Measurements from ENCODE around the gene GRAMD2A. TPM values are rescaled to one million over a fixed set of nuclear protein-coding genes. Genes with fewer than 3 reads are reported as not detected.

GRAMD2A gene
- total RNA-seq, 1 experiment from 2014 or later: not detected

DNA sequence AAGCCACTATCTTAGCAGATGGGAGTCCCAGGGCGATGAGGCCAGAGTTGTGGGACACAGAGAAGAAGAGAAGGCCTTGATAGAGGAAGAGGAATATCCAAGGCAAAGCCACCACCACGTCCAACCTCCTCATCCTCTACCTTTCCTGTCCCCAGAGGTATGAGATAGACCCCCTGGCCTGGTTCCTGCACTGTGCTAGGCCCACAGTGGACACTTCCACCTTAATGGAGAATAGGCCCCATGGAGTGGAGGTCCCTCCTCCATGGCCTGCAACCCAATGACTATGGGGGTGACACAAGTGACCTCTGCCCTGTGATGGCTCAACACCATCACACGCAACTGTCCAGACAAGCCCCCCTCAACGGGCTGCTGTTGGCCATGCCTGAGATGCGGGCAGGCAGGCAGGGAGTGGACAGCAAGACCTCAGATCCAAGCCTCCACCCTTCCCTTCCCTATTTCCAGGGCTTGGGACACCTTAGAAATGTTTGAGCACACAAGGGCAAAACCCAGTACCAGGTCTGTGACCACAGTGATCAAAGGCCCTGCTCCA is 36.8 kb downstream of the GRAMD2A start:
- in situ Hi-C loops (cut with HindIII; ENCODE audit: low pct_unique_long_range_greater_than_20kb, low sequenced_read_pairs): no loop called here

DNA sequence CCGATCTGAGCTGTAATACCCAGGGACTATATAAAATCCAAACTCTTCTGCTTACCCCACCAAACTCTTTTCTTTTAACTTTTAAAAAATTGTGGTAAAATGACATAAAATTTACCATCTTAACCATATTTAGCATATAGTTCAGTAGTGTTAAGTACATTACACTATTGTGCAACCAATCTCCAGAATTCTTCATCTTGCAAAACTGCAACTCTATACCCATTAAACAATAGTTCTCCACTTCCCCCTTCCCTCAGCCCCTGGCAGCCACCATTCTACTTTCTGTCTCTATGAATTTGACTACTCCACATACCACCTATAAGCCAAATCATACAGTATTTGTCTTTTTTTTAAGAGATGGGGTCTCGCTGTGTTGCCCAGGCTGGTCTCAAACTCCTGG is 40.7 kb downstream of the GRAMD2A start:
- no peak for DNase-seq (ENCODE audit: low read depth, low spot score)
- in situ Hi-C loops (cut with HindIII; ENCODE audit: low pct_unique_long_range_greater_than_20kb, low sequenced_read_pairs): no loop called here

More for the DNA sequence above, 36.8 kb downstream of the GRAMD2A start:
- no peak for DNase-seq (ENCODE audit: low read depth, low spot score)

DNA sequence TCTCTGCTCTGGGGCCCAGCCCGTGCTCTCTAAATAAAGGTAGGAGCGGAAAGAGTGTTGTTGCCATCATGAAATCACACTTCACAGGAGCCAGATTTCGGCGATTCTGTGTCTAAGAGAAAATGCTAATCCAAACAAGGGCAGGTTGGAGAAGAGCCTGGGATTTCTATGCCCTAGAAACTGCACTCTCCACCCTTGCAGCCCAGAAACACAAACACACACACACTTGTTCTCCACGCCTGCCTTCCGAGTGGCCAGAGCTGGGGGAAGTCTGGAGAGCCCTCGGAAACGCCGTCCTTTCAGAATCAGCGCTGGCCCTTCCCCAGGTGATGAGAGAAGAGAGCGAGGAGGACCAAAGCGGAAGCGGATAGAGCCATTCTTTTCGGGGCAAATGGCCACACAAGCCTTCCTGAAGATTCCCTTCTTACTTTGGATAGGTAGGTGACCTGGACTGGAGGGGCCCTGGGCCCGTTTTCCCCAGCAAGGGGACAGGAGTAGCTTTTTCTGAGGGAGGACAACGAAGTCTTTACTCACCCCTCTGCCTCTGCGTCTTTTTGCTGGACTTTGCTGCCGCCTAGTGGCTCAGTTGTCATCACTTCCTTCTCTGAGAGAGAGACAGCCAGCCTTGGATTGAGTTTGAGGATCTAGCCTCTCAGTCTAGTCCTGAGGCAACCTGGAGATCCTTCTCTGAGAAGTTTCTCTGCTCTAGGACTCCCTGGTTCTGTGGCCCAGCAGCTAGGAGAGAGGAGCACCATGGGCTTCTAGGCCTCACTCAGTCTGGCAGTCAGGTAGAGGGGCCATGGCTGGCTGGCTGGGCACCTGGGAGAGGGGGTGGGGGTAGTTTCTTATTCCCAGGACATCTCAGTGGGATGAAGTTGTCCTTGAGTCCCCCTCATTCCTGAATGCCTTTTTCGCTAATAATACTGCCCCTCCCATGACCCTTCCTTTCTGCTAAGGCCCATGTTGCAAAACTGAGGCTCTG is 41.7 kb downstream of the GRAMD2A start:
- peak; percentile 89 for DNase-seq (ENCODE audit: low read depth, low spot score)
- in situ Hi-C loops (cut with HindIII; ENCODE audit: low pct_unique_long_range_greater_than_20kb, low sequenced_read_pairs): no loop called here

DNA sequence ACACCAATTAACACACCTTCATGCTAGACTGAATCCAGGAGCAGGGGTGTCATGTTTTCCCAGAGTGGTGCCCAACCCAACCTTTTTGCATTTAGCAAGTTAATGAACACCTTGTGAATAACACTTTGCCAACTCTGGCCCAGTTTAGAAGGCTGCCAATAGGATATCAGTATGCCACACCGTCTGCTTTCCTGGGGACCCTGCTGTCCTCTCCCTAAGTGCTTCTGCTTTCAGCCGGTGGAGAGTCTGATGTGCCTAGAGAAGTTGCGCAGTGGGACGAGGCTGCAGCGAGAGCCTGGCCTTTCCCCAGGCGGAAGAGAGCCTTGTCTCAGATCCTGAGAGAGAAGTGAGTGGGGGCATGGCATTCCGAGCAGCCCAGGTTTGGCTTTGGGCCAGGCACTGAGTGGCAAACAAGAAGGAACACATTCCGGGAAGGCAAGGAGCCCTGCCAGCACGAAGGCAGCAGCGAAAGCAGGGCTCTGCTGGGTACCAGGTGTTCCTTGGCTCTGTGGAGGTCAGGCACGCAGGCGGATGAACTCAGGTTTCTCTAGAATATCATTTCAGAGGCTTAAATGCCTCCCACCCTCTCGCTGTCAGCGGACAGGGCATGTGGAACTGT is 42.5 kb downstream of the GRAMD2A start:
- peak; percentile 10 for DNase-seq (ENCODE audit: low read depth, low spot score)
- in situ Hi-C loops (cut with HindIII; ENCODE audit: low pct_unique_long_range_greater_than_20kb, low sequenced_read_pairs): no loop called here

DNA sequence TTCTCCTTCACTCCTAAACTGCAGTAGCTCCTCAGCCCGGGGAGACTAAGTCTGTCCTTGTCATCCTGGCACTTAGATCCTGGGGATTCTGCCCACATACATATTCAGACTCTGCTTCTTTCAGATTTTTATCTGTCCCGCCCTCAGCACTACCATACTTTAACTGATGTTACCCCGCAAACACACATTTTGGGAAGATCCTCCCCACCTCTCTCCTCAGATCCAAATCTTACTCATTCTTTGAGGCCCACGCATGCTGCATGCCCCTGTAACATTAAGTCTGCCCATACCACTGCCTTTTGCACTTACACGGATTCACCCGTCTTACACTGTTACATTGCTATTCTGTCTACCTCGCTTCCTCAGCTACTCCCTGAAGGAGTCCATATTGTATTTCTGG is 43.3 kb downstream of the GRAMD2A start:
- in situ Hi-C loops (cut with HindIII; ENCODE audit: low pct_unique_long_range_greater_than_20kb, low sequenced_read_pairs): no loop called here
- DNase-seq (ENCODE audit: low read depth, low spot score): no peak

DNA sequence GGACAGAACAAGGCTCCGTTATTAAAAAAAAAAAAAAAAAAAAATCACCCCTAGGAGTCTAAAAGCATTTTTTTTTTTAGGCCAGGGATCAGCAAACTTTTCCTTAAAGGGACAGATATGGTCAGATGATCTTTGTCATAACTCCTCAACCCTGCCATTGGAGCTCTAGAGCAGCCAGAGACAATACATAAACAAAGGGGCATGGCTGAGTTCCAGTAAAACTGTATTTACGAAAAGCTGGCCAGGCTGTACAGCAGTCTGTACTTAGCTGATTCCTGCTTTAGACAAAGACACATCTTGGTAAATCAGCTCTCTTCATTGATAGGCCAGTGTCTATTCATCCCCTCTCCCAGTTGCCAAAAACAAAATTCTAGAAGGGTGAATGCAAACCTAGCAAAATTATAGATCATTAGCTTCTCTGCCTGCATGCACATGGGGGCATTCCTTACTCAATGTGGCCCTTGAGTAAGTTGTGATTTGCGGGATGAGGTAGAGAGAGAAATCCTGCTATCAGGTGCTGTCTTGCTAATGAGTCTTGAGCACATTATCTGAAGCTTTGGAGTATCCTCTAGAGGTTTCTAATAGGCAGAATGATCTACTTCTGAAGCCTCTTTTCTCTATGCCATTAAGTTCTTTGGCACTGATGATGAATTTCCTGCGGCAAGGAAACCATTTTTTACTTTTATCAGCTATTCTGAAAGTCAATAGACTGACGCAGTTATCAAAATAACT is 44.2 kb downstream of the GRAMD2A start:
- in situ Hi-C loops (cut with HindIII; ENCODE audit: low pct_unique_long_range_greater_than_20kb, low sequenced_read_pairs): no loop called here
- no peak for DNase-seq (ENCODE audit: low read depth, low spot score)

DNA sequence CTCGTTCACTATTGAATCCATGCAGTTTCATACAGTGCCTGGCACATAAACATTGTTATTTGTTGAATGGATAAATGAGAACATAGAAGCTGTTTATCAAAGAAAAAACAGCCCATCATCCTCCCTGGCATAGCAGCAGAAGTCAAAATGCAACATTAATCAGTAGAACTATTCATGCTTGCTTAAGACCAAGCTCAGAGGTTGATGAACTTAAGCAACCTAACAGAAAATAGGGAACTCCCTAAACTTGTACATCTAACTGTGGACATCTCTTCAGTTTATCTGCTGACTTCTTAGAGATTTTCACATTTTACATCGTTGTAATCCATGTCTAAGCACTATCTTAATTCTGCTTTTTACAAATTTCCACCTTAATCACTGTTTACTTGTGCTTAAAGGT is 50.2 kb downstream of the GRAMD2A start:
- in situ Hi-C loops (cut with HindIII; ENCODE audit: low pct_unique_long_range_greater_than_20kb, low sequenced_read_pairs): no loop called here
- no peak for DNase-seq (ENCODE audit: low read depth, low spot score)

DNA sequence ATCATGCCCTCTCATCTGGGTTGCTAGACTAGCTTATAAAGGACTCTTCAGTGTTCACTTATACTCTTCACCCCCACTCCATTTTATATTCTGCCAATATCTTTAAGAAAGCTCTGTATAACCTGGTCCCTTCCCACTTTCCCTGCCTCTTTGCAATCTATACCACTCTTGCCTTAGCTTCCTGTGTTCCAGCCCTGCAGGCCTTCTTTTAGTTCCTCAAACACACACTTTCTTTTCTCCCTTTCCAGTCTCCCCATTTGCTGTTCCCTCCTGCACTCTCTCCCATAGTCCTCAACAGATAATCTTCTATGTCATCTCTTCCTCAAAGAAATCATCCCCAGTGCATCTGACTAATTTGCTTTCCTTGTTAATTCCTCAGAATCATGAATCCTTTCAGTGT is 50.7 kb downstream of the GRAMD2A start:
- no peak for DNase-seq (ENCODE audit: low read depth, low spot score)
- in situ Hi-C loops (cut with HindIII; ENCODE audit: low pct_unique_long_range_greater_than_20kb, low sequenced_read_pairs): no loop called here

DNA sequence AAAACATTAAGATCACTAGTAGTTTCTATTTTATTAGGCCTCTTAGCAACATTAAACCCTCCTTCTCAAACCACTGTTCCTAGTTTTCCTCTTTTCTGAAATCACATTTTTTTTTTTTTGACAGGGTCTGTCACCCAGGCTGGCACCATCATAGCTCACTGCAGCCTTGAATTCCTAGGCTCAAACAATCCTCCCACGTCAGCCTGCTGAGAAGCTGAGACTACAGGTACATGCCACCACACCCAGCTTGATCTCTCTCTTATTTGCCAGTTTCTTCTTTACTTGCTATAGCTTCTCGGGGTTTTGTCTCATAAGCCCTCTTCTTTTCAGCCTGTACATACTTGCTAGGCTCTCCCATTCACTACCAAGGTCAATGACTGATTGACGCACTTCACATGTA is 51.4 kb downstream of the GRAMD2A start:
- DNase-seq (ENCODE audit: low read depth, low spot score): no peak
- in situ Hi-C loops (cut with HindIII; ENCODE audit: low pct_unique_long_range_greater_than_20kb, low sequenced_read_pairs): no loop called here

DNA sequence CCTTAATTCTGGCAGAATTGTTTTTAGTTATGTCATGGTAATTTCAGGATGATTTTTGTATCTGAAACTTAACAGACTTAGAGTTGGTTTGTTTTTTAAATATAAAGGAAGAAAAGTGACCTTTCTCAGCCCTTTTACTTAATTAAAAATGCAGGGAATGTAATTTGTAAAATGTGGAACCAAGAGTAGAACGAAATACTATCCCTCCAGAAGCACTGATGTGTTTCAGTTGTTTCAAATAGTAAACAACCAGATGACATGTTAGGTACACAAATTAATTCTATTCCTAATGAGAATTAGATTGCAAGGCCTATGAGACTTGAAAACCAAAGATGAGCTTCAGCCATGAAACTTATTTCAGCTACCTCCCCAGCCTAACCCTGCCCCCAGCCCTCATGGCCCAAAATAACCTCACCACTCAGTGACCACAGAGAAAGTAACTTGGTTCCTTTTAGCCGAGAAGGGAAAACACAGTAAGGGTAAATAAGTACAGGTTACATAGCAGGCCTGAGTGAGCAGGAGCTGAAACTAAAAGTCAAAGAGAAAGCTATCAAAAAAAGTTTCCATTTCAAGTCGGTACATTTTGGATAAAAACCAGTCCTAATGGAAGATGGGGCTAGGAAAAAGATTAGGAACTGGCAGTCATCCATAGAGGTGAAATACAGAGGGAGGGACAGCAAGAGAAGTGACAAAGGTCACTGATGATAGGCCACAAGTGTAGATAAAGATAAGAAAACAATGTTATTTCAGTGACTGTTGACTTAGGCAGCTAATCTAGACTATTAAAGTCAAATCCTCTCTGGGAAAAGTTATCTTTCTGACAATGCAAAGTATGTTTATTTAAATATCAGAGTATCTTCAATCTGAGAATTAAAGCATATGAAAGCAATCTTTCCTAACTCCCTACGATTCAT is 56.2 kb downstream of the GRAMD2A start:
- in situ Hi-C loops (cut with HindIII; ENCODE audit: low pct_unique_long_range_greater_than_20kb, low sequenced_read_pairs): no loop called here
- no peak for DNase-seq (ENCODE audit: low read depth, low spot score)

DNA sequence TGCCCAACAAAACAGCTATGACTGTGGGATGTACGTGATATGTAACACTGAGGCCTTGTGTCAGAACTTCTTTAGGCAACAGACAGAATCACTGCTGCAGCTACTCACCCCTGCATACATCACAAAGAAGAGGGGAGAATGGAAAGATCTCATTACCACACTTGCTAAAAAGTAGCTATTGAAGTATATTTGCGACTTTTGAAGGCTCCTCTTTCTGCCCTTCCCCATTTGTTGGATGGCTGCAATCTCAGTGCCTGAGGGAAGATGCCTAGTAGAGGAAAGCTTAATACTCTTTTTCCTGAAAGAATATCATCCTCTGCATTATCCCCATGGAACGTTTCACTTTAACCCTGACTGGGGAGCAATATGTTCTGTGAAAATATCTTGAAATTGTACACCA is 57.5 kb downstream of the GRAMD2A start:
- in situ Hi-C loops (cut with HindIII; ENCODE audit: low pct_unique_long_range_greater_than_20kb, low sequenced_read_pairs): no loop called here
- DNase-seq (ENCODE audit: low read depth, low spot score): no peak

DNA sequence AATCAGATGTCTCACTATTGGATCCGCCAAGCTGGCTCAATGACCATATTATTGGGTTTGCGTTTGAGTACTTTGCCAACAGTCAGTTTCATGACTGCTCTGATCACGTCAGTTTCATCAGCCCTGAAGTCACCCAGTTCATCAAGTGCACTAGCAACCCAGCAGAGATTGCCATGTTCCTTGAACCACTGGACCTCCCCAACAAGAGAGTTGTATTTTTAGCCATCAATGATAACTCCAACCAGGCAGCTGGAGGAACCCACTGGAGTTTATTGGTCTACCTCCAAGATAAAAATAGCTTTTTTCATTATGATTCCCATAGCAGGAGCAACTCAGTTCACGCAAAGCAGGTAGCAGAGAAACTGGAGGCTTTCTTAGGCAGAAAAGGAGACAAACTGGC is 57.9 kb downstream of the GRAMD2A start:
- no peak for DNase-seq (ENCODE audit: low read depth, low spot score)
- in situ Hi-C loops (cut with HindIII; ENCODE audit: low pct_unique_long_range_greater_than_20kb, low sequenced_read_pairs): no loop called here

DNA sequence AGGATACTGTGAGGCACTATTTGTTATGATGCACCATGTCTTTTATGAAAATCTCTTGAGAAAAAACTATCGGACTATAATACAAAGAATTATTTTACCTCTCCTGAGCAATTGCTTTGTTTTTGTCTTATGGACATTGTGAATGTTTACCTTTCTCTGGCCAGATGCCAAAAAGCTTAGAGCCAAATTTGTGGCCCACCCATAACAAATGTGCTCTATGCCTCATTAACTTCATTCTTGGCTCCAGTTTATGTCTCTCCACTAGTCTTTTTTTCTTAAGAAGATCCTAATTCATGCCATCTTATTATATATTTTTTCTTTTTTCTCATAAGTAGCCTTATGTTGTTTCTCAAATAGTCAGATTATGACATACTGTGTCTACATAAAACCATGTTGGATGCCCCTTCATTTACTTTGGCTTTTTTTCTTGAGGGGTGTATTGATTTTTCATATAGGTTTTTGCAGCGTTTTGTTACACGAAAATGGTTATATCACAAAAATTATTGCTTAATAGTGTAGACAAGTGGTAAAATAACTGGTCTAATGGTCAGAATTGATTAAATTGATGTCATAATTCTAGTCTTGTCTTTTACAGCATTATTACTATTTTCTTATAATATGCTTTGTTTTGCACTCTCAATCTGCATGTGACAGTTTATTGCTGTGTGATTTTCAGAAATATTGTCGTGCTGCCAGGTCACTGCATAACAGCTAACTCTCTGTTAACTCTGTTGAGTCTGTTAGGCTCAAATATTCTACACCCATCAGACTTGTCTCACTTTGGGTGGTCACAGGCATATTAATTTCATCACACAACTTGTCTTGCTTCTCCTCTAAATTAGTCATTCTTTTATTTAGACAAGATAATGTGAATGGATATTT is 61.2 kb downstream of the GRAMD2A start:
- in situ Hi-C loops (cut with HindIII; ENCODE audit: low pct_unique_long_range_greater_than_20kb, low sequenced_read_pairs): no loop called here
- no peak for DNase-seq (ENCODE audit: low read depth, low spot score)

DNA sequence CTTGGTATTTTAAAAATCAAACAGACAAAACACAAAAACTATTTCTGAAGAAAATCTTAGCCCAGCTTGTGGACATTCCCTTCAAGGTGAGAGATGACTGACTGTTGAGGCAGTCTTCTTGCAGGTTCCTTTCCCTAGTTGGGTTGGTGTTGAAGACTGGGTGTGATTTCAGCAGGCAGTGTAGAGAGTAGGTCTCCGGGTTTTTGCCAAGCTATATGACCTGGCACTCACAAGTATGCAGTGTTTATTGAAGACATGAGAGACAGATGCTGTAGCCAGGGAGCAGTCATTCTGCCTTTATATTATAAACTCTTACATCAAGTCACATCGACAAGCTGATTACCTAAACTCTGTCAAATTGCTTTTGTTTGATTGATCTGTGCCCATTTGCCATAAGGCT is 61.9 kb downstream of the GRAMD2A start:
- no peak for DNase-seq (ENCODE audit: low read depth, low spot score)
- in situ Hi-C loops (cut with HindIII; ENCODE audit: low pct_unique_long_range_greater_than_20kb, low sequenced_read_pairs): no loop called here

DNA sequence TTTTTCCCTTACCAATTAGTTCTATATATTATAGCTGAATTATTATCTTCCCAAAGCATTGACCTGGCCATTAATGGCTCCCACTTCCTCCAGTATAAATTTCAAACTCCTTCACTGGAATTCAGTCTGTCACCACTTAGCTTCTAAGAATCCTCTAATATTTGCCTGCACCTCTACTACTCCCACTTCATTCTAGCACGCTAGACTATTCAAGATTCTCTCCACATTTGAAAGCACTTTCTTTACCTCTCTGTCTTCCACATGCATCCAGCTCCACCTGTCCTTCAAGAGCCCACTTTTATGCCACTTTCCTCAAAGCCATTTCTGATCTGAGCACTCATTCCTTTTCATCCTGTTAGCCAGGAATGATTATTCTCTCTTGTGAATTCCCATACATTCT is 64.4 kb downstream of the GRAMD2A start:
- in situ Hi-C loops (cut with HindIII; ENCODE audit: low pct_unique_long_range_greater_than_20kb, low sequenced_read_pairs): no loop called here
- no peak for DNase-seq (ENCODE audit: low read depth, low spot score)

DNA sequence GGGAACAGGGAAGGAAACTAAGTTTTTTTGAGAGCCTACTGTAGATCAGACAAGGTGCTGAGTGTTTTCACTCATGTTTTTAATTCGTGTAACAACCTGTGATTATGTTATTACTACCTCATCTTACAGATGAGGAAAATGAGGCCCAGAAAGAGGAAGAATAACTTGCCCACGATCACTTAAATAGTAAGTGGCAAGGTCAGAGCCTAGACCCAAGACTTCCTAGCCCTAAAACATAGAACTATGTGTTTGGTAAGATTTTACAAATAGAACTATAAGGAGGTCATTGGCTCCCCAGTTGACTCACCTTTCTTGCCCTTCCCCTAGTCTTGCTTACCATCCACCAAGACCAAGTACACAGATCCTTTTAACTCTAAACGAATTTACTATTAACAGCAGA is 65.7 kb downstream of the GRAMD2A start:
- no peak for DNase-seq (ENCODE audit: low read depth, low spot score)
- in situ Hi-C loops (cut with HindIII; ENCODE audit: low pct_unique_long_range_greater_than_20kb, low sequenced_read_pairs): no loop called here
